ENCODE data around the gene PCSK4.

DNA sequence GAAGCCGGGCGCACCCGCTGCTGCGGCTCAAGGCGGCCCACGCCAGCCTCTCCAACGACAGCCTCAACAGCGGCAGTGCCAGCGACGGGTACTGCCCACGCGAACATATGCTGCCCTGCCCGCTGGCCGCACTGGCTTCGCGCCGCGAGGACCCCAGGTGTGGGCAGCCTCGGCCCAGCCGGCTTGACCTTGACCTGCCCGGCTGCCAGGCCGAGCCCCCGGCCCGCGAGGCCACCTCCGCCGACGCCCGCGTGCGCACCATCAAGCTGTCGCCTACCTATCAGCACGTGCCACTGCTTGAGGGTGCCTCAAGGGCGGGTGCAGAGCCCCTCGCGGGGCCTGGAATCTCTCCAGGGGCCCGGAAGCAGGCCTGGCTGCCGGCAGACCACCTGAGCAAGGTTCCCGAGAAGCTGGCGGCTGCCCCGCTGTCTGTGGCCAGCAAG, 24.1 kb downstream of the PCSK4 start:
- TF ChIP-seq SP1 (IDR thresholded peaks at IDR 0.05) = no peak
- TF ChIP-seq FOXK2 (IDR thresholded peaks at IDR 0.05) = no peak
